SH-SY5Y (cell line): ENCODE data around the gene PDHX.
A peak's percentile ranks its signal among the peaks of the same experiment; 100 is the strongest.

Source experiments
- GATA2 ChIP-seq: IDR thresholded peaks from 2 replicates; pipeline ENCODE4 v1.6.1; 2011; ENCODE audit warnings: mild to moderate bottlenecking, low read depth, low read length
- GATA3 ChIP-seq: IDR thresholded peaks from 2 replicates; pipeline ENCODE4 v1.6.1; 2011; ENCODE audit warnings: low read depth, mild to moderate bottlenecking, low read length, moderate library complexity

PDHX gene

GRCh38 chr11:34928960-34929680 lies 12.7 kb downstream of the PDHX start:
- TF ChIP-seq GATA2 (no peak), GATA3 (no peak)

GRCh38 chr11:34929794-34930763 lies 13.7 kb downstream of the PDHX start:
- no peak for TF ChIP-seq GATA2
- no peak for TF ChIP-seq GATA3

- TF ChIP-seq GATA3, result no peak
- no peak for TF ChIP-seq GATA2
Measured at GRCh38 chr11:34936945-34937629, 20.7 kb downstream of the PDHX start.

GRCh38 chr11:34938611-34939010 lies 22.2 kb downstream of the PDHX start:
- no peak for TF ChIP-seq GATA3

GRCh38 chr11:34940026-34940677 lies 23.7 kb downstream of the PDHX start:
- TF ChIP-seq GATA3 (no peak), GATA2 (no peak)

- TF ChIP-seq GATA3 (no peak), GATA2 (no peak)
Measured at GRCh38 chr11:34941688-34942087, 25.3 kb downstream of the PDHX start.

GRCh38 chr11:34944692-34945091 lies 28.3 kb downstream of the PDHX start:
- no peak for TF ChIP-seq GATA3
- TF ChIP-seq GATA2, result no peak

GRCh38 chr11:34948696-34949095 lies 32.3 kb downstream of the PDHX start:
- TF ChIP-seq GATA2 (no peak), GATA3 (no peak)

- TF ChIP-seq GATA3 (no peak), GATA2 (no peak)
Measured at GRCh38 chr11:34953955-34954354, 37.5 kb downstream of the PDHX start.

GRCh38 chr11:34957206-34957605 lies 40.8 kb downstream of the PDHX start:
- TF ChIP-seq GATA2 (no peak), GATA3 (no peak)

GRCh38 chr11:34957606-34958005 lies 41.2 kb downstream of the PDHX start:
- no peak for TF ChIP-seq GATA3
- TF ChIP-seq GATA2, result no peak

GRCh38 chr11:34959770-34960169 lies 43.4 kb downstream of the PDHX start:
- TF ChIP-seq GATA2 (no peak), GATA3 (no peak)

GRCh38 chr11:34960277-34960676 lies 43.9 kb downstream of the PDHX start:
- no peak for TF ChIP-seq GATA3
- no peak for TF ChIP-seq GATA2

GRCh38 chr11:34962034-34962433 lies 45.6 kb downstream of the PDHX start:
- peak; percentile 21; the same call in 1 of the 2 replicates for TF ChIP-seq GATA2
- TF ChIP-seq GATA3, result peak; percentile 71

GRCh38 chr11:34963351-34963750 lies 46.9 kb downstream of the PDHX start:
- TF ChIP-seq GATA2, result no peak
- TF ChIP-seq GATA3, result no peak
